SK-N-SH (cell line): ENCODE results near the gene ZMIZ1. TPM values are rescaled to one million over a fixed set of nuclear protein-coding genes. Genes with fewer than 3 reads are reported as not detected.

Experiments used
- CTCF ChIA-PET: fragments of 300-600, 350-600 bp; formaldehyde crosslinking; extraction: SDS; loops from one replicate; lab custom pipeline; 2021; lab: Yijun Ruan, JAX
- POLR2A ChIA-PET: fragments of 350-600 bp; sonication (Branson Sonifier 250); formaldehyde crosslinking; extraction: SDS; loops from one replicate; lab custom pipeline; 2020; ENCODE audit warnings: antibody characterized with exemption, inconsistent platforms; lab: Yijun Ruan, JAX
- DNase-seq: peaks from one replicate; pipeline ENCODE4 v3.0.0; 2012
- H2AFZ ChIP-seq: fragments of 200-600 bp; sonication (generic); 2 replicates; pipeline ENCODE4 v1.8.1; 2016; ENCODE audit warnings: antibody characterized with exemption, mild to moderate bottlenecking, low read depth
- H3F3A ChIP-seq: fragments of 200-600 bp; sonication (generic); replicated peaks from 2 replicates; pipeline ENCODE3; 2016; ENCODE audit warnings: antibody characterized with exemption, mild to moderate bottlenecking; ENCODE audit not compliant: insufficient read depth
- H3K27ac ChIP-seq, 2 experiments: fragments of 200-500 bp in 1 of 2; fragments of 200-600 bp in 1 of 2; sonication (Bioruptor generic) in 1 of 2; sonication (generic), shearing (Covaris generic) in 1 of 2; 2 replicates each; pipeline versions ENCODE4 v1.5.1 to v1.6.1; 2014 to 2016; ENCODE audit warnings: low read depth in 2 of 2, inconsistent platforms in 1 of 2, low read length in 1 of 2, mild to moderate bottlenecking in 1 of 2, mixed read lengths in 1 of 2
- H3K27me3 ChIP-seq: fragments of 200-600 bp; sonication (generic), shearing (Covaris generic); 2 replicates; pipeline ENCODE4 v1.6.1; 2016; ENCODE audit warnings: mixed run types; ENCODE audit not compliant: insufficient read depth
- H3K36me3 ChIP-seq, 2 experiments: fragments of 200-500 bp in 1 of 2; fragments of 200-600 bp in 1 of 2; sonication (Bioruptor generic) in 1 of 2; sonication (generic) in 1 of 2; replicated peaks in 1 of 2; 2 replicates each; pipeline versions ENCODE3 to v1.5.1; 2014 to 2016; ENCODE audit warnings: low read length in 1 of 2, mild to moderate bottlenecking in 1 of 2; ENCODE audit not compliant: insufficient read depth in 2 of 2, control insufficient read depth in 1 of 2
- H3K4me1 ChIP-seq, 2 experiments: fragments of 200-500 bp in 1 of 2; fragments of 200-600 bp in 1 of 2; sonication (Bioruptor generic) in 1 of 2; sonication (generic), shearing (Covaris generic) in 1 of 2; 2 replicates each; pipeline versions ENCODE4 v1.5.1 to v1.6.1; 2014 to 2016; ENCODE audit warnings: low read depth in 1 of 2, low read length in 1 of 2, mixed run types in 1 of 2; ENCODE audit not compliant: insufficient read depth in 2 of 2, control insufficient read depth in 1 of 2
- H3K4me2 ChIP-seq: fragments of 200-600 bp; sonication (generic), shearing (Covaris generic); 2 replicates; pipeline ENCODE4 v1.6.1; 2017; ENCODE audit warnings: mixed run types
- H3K4me3 ChIP-seq, 2 experiments: fragments of 200-500 bp in 1 of 2; fragments of 200-600 bp in 1 of 2; sonication (Bioruptor generic) in 1 of 2; sonication (generic), shearing (Covaris generic) in 1 of 2; 2 replicates each; pipeline versions ENCODE4 v1.5.1 to v1.8.1; 2014 to 2016; ENCODE audit warnings: low read depth in 2 of 2, inconsistent platforms in 1 of 2, low read length in 1 of 2, mild to moderate bottlenecking in 1 of 2, mixed read lengths in 1 of 2, moderate library complexity in 1 of 2
- H3K79me2 ChIP-seq: fragments of 200-600 bp; sonication (generic); 2 replicates; pipeline ENCODE4 v1.8.1; 2017; ENCODE audit warnings: mild to moderate bottlenecking; ENCODE audit not compliant: insufficient read depth
- H3K9ac ChIP-seq: fragments of 200-600 bp; sonication (generic); 2 replicates; pipeline ENCODE4 v1.6.1; 2017; ENCODE audit warnings: mixed run types
- H3K9me2 ChIP-seq: fragments of 200-600 bp; sonication (generic); 2 replicates; pipeline ENCODE4 v1.6.1; 2017; ENCODE audit warnings: mixed run types
- H3K9me3 ChIP-seq: fragments of 200-600 bp; sonication (generic); 2 replicates; pipeline ENCODE4 v1.6.1; 2017; ENCODE audit warnings: mixed run types, mild to moderate bottlenecking, moderate library complexity
- H4K20me1 ChIP-seq: fragments of 200-600 bp; sonication (generic); 2 replicates; pipeline ENCODE4 v1.6.1; 2017; ENCODE audit warnings: mild to moderate bottlenecking, mixed run types; ENCODE audit not compliant: insufficient read depth
- ELF1 ChIP-seq: IDR thresholded peaks from 2 replicates; pipeline ENCODE4 v1.4.0; 2012
- JUND ChIP-seq: IDR thresholded peaks from 2 replicates; pipeline ENCODE4 v1.4.0; 2012
- NFIC ChIP-seq: IDR thresholded peaks from 2 replicates; pipeline ENCODE4 v1.4.0; 2012; ENCODE audit warnings: borderline replicate concordance
- NRF1 ChIP-seq: IDR thresholded peaks from 2 replicates; pipeline ENCODE4 v1.6.1; 2012; ENCODE audit warnings: low read depth, mild to moderate bottlenecking, low read length
- POLR2AphosphoS5 ChIP-seq: IDR thresholded peaks from 2 replicates; pipeline ENCODE4 v1.6.1; 2012; ENCODE audit warnings: low read depth, low read length
- RXRA ChIP-seq: IDR thresholded peaks from 2 replicates; pipeline ENCODE4 v1.4.0; 2012; ENCODE audit warnings: low read depth, mild to moderate bottlenecking, borderline replicate concordance
- SIN3A ChIP-seq: IDR thresholded peaks from 2 replicates; pipeline ENCODE4 v1.6.1; 2012; ENCODE audit warnings: low read depth, mild to moderate bottlenecking, low read length, moderate library complexity, borderline replicate concordance
- TEAD4 ChIP-seq: IDR thresholded peaks from 2 replicates; pipeline ENCODE4 v1.4.0; 2012; ENCODE audit warnings: mild to moderate bottlenecking, borderline replicate concordance; ENCODE audit not compliant: insufficient read depth
- YY1 ChIP-seq: IDR thresholded peaks from 2 replicates; pipeline ENCODE4 v1.4.0; 2012; ENCODE audit warnings: low read depth, mild to moderate bottlenecking
- WGBS: methylation state at CpG from one replicate; pipeline ENCODE4 v1.1.6; 2017; ENCODE audit warnings: low lambda C conversion rate; 5-methylcytosine and 5-hydroxymethylcytosine counted together
- polyA plus RNA-seq, 3 experiments: library from polyadenylated mRNA; depleted of rRNA; stranded (reverse); fragments of >200 nt; gene quantifications; 2 replicates each; pipeline ENCODE4 v1.2.3, GENCODE V29; 2012
- TF ChIP-seq, protein P1 (sequence below): fragments of 200-600 bp; sonication (generic); IDR thresholded peaks from 2 replicates; pipeline ENCODE4 v1.6.1; 2017; ENCODE audit warnings: antibody characterized with exemption, mild to moderate bottlenecking, moderate library complexity

ZMIZ1 gene
- polyA plus RNA-seq, 1 of the 3 experiments (the other 2 are of a cell fraction), result 23.5 TPM

DNA sequence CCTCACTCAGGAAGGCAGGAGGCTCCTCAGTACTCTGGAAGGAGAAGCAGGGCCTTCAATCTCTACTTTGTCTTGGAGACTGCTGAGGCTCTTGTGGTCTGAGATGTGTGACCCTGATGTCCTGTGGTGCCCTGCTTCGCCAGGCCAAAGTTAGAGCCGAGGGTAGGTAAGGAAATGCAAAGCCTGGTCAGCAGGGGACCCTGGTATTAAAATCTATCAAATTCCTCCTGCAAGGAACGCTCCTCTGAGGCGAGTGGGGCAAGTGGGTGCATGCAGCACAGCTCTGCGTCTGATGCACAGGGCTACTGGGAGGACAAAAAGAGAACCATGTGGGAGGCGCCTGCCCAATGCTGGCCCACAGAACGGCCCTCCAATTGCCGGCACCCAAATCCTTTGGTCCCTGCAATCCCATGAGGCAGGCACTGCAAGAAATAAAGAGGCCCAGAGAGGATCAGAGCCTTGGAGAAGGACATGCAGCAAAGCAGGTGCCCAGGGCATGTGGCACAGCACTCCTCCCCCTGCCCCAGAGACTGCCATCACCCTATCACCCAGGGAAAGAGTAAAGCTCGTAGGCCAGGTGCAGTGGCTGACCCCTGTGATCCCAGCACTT lies 23.1 kb upstream of the ZMIZ1 start:
- no peaks in the 10 kb centered on the region for H3K36me3 ChIP-seq
- TF ChIP-seq NFIC, result no peak
- no peak for TF ChIP-seq ELF1
- TF ChIP-seq, protein P1, sequence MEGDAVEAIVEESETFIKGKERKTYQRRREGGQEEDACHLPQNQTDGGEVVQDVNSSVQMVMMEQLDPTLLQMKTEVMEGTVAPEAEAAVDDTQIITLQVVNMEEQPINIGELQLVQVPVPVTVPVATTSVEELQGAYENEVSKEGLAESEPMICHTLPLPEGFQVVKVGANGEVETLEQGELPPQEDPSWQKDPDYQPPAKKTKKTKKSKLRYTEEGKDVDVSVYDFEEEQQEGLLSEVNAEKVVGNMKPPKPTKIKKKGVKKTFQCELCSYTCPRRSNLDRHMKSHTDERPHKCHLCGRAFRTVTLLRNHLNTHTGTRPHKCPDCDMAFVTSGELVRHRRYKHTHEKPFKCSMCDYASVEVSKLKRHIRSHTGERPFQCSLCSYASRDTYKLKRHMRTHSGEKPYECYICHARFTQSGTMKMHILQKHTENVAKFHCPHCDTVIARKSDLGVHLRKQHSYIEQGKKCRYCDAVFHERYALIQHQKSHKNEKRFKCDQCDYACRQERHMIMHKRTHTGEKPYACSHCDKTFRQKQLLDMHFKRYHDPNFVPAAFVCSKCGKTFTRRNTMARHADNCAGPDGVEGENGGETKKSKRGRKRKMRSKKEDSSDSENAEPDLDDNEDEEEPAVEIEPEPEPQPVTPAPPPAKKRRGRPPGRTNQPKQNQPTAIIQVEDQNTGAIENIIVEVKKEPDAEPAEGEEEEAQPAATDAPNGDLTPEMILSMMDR, result no peak
- TF ChIP-seq POLR2AphosphoS5, result no peak
- TF ChIP-seq TEAD4, result no peak
- no peak for TF ChIP-seq JUND
- TF ChIP-seq, all 33 proteins: peak for 0
- no peak overlapping the region for H3K4me3 ChIP-seq
- no peak for DNase-seq
- no peak overlapping the region for H3K9ac ChIP-seq
- H3K4me2 ChIP-seq, result no peak overlapping the region
- H3K27me3 ChIP-seq, result no peaks in the 10 kb centered on the region
- H3K9me2 ChIP-seq, result no peaks in the 10 kb centered on the region
- H3K4me1 ChIP-seq, result peaks cover 10 to 47% of the 10 kb centered on the region in 2 experiments; a peak in 2 of 4 replicates
- no peaks in the 10 kb centered on the region for H3F3A ChIP-seq
- H2AFZ ChIP-seq, result no peak overlapping the region
- H3K9me3 ChIP-seq, result no peaks in the 10 kb centered on the region
- H3K79me2 ChIP-seq, result no peaks in the 10 kb centered on the region
- 86% methylated on average over 7 of the region's 9 CpGs for WGBS
- H4K20me1 ChIP-seq, result no peaks in the 10 kb centered on the region
- CTCF ChIA-PET, result interaction anchor here (1.0 to 1.9 kb wide), 2 partner anchors 71 to 150 kb away, joined by 3 to 6 read pairs; no protein-coding TSS in a partner anchor
- H3K27ac ChIP-seq, result no peak overlapping the region
- POLR2A ChIA-PET, result no interaction called here

DNA sequence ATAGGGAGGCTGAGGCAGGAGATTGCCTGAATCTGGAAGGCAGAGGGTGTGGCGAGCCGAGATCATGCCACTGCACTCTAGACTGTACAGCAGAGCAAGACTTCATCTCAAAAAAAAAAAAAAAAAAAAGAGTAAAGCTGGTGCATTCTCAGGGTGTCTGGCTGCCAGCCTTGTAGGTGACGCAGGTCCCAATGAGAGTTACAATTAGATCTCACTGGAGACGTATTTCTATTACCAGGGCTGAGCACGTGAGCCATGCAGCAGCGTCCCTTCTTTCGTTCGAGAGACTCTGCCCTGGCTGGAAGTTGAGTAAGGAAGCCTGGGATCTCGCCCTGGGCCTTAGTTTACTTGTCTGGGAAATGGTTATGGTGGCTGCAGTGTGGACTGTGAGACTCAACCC lies 22.4 kb upstream of the ZMIZ1 start:
- H3F3A ChIP-seq, result no peaks in the 10 kb centered on the region
- no peaks in the 10 kb centered on the region for H4K20me1 ChIP-seq
- TF ChIP-seq JUND, result no peak
- TF ChIP-seq YY1, result no peak
- no peak for TF ChIP-seq RXRA
- TF ChIP-seq SIN3A, result no peak
- no peak for TF ChIP-seq NRF1
- H3K4me1 ChIP-seq, result peaks cover 13 to 53% of the 10 kb centered on the region in 2 experiments; a peak in 2 of 4 replicates
- H3K79me2 ChIP-seq, result no peaks in the 10 kb centered on the region
- CTCF ChIA-PET, result interaction anchor here (1.9 kb wide), 1 partner anchor 72 kb away, joined by 6 read pairs; no protein-coding TSS in a partner anchor
- no peaks in the 10 kb centered on the region for H3K9me3 ChIP-seq
- no peak overlapping the region for H3K4me3 ChIP-seq
- 92% methylated on average over 9 of the region's 9 CpGs for WGBS
- no peak for DNase-seq
- POLR2A ChIA-PET, result no interaction called here
- H3K27me3 ChIP-seq, result no peaks in the 10 kb centered on the region
- H2AFZ ChIP-seq, result no peak overlapping the region
- no peak overlapping the region for H3K27ac ChIP-seq
- H3K9me2 ChIP-seq, result no peaks in the 10 kb centered on the region
- H3K9ac ChIP-seq, result no peak overlapping the region
- no peak overlapping the region for H3K4me2 ChIP-seq
- no peaks in the 10 kb centered on the region for H3K36me3 ChIP-seq
